Activated naive CD4-positive, alpha-beta T cell treated with Interleukin-2 at 50 U/mL for 16 hours (primary cell): ENCODE data around the gene UTF1.

ENCODE experiments used
- DNase-seq: peaks from one replicate; pipeline ENCODE4 v3.0.0-alpha.2; 2020

Gene UTF1

GRCh38 chr10:133281084-133281483 is 51.1 kb downstream of the UTF1 start:
- DNase-seq: no peak
